PC-3 (cell line): Measurements from ENCODE around the gene PTPN1. TPM values are rescaled to one million over a fixed set of nuclear protein-coding genes. Genes with fewer than 3 reads are reported as not detected.

Experiments
- ATAC-seq: fragments of 200-7000 bp; cut with Tn5 transposase; 2 replicates; pipeline ENCODE4 v1.9.1; 2020; ENCODE audit warnings: mild to moderate bottlenecking, moderate library complexity
- BruUV-seq: library from RNA; stranded (reverse); fragments of 400-500 nt; replicated peaks from 2 replicates; lab custom pipeline; 2021; lab: Mats Ljungman, UMichigan
- CTCF ChIA-PET: fragments of 300-600 bp; sonication (Branson Sonifier 250); formaldehyde crosslinking; loops from one replicate; lab custom pipeline; 2022; ENCODE audit warnings: antibody characterized with exemption; lab: Charles Lee
- POLR2A ChIA-PET: fragments of 300-600 bp; sonication (Branson Sonifier 250); formaldehyde crosslinking; loops from one replicate; lab custom pipeline; 2022; ENCODE audit warnings: antibody characterized with exemption; ENCODE audit not compliant: unreplicated experiment; lab: Charles Lee
- DNase-seq: peaks from one replicate; pipeline ENCODE4 v3.0.0-alpha.2; 2015
- H2AFZ ChIP-seq: fragments of 300-600 bp; sonication (generic); 2 replicates; pipeline ENCODE4 v1.6.0; 2016; ENCODE audit warnings: antibody characterized with exemption, low read length
- H3F3A ChIP-seq: fragments of 300-600 bp; sonication (generic); one replicate; pipeline ENCODE4 v1.6.0; 2017; ENCODE audit warnings: antibody characterized with exemption, low read length, control low read depth, mild to moderate bottlenecking; ENCODE audit not compliant: unreplicated experiment
- H3K27ac ChIP-seq: fragments of 300-600 bp; sonication (generic); 2 replicates; pipeline ENCODE4 v1.5.1; 2016; ENCODE audit warnings: mild to moderate bottlenecking, low read length
- H3K27me3 ChIP-seq: fragments of 300-600 bp; sonication (generic); 2 replicates; pipeline ENCODE4 v1.6.1; 2016; ENCODE audit warnings: low read length, mixed read lengths
- H3K36me3 ChIP-seq: fragments of 300-600 bp; sonication (generic); 2 replicates; pipeline ENCODE4 v1.6.1; 2016; ENCODE audit warnings: low read depth, mixed run types, low read length, mixed read lengths
- H3K4me1 ChIP-seq: fragments of 300-600 bp; sonication (generic); 2 replicates; pipeline ENCODE4 v1.5.1; 2016; ENCODE audit warnings: low read length; ENCODE audit not compliant: insufficient read depth
- H3K4me2 ChIP-seq: fragments of 300-600 bp; sonication (generic); 2 replicates; pipeline ENCODE4 v1.6.0; 2016; ENCODE audit warnings: low read length
- H3K4me3 ChIP-seq: fragments of 300-600 bp; sonication (generic); 2 replicates; pipeline ENCODE4 v1.5.1; 2016; ENCODE audit warnings: mild to moderate bottlenecking, low read length, mixed read lengths
- H3K79me2 ChIP-seq: fragments of 300-600 bp; sonication (generic); 2 replicates; pipeline ENCODE4 v1.6.1; 2017; ENCODE audit warnings: low read length, mixed read lengths
- H3K9ac ChIP-seq: fragments of 300-600 bp; sonication (generic); 2 replicates; pipeline ENCODE4 v1.6.0; 2016; ENCODE audit warnings: mild to moderate bottlenecking, low read length
- H3K9me2 ChIP-seq: fragments of 300-600 bp; sonication (generic); replicated peaks from 2 replicates; pipeline ENCODE4 v1.6.1; 2016; ENCODE audit warnings: mixed run types, low read length, mixed read lengths
- H3K9me3 ChIP-seq: fragments of 300-600 bp; sonication (generic); 2 replicates; pipeline ENCODE4 v1.6.1; 2016; ENCODE audit warnings: low read length, mixed read lengths
- H4K20me1 ChIP-seq: fragments of 300-600 bp; sonication (generic); 2 replicates; pipeline ENCODE4 v1.6.1; 2016; ENCODE audit warnings: low read length, mixed read lengths
- EZH2 ChIP-seq: fragments of 300-600 bp; sonication (generic); IDR thresholded peaks from one replicate; pipeline ENCODE4 v1.6.1; 2017; ENCODE audit warnings: antibody characterized with exemption, mild to moderate bottlenecking, low read length; ENCODE audit not compliant: unreplicated experiment
- EZH2phosphoT487 ChIP-seq: fragments of 300-600 bp; sonication (generic); IDR thresholded peaks from 2 replicates; pipeline ENCODE4 v1.6.1; 2018; ENCODE audit warnings: mild to moderate bottlenecking, antibody characterized with exemption, low read length, borderline replicate concordance
- intact Hi-C: fragments of 100-400 bp; cut with micrococcal nuclease; formaldehyde crosslinking; loops from 2 replicates; pipeline ENCODE4 v1.9.0; 2023
- total RNA-seq: library from RNA; depleted of rRNA; stranded (reverse); fragments of >200 nt; gene quantifications from 2 replicates; pipeline ENCODE4 v1.2.3, GENCODE V29; 2014
- TF ChIP-seq, protein P1 (sequence below): fragments of 300-600 bp; sonication (generic); conservative IDR thresholded peaks from 2 replicates; pipeline ENCODE4 v1.5.1; 2017; ENCODE audit warnings: antibody characterized with exemption, low read depth, mild to moderate bottlenecking, low read length

The PTPN1 gene
- total RNA-seq, 1 experiment from 2014 or later = 47.7 TPM

DNA sequence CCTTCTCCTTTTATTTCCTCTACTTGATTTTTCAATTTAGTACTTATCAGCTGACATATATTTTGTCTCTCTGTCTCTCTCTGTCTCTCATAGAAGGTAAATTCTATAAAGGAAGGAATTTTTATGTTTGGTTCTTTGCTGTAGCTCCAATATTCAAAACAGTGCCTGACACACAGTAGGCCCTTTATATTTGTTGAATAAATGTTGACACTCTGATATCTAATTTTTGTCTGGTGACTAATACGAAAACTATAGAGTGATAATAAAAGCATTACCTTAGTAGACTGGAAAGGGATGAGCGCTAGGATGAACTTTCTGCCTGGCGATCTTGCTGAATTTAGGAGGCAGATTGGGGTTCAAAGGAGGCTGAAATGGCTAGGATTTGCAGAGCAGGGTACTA is 42.8 kb downstream of the PTPN1 start:
- H3K4me3 ChIP-seq = no peak overlapping the region
- no peak overlapping the region for H3K9ac ChIP-seq
- intact Hi-C loops = no loop called here
- ChIA-PET CTCF (no interaction called here), POLR2A (no interaction called here)
- H3K4me2 ChIP-seq = no peak overlapping the region
- no peak for ATAC-seq
- DNase-seq = no peak
- no peaks in the 10 kb centered on the region; the same call in 1 of the 2 replicates for H3K36me3 ChIP-seq
- H3K9me3 ChIP-seq = no peaks in the 10 kb centered on the region
- peaks cover 33% of the 10 kb centered on the region; the same call in 1 of the 2 replicates for H3K79me2 ChIP-seq
- H3F3A ChIP-seq = no peaks in the 10 kb centered on the region
- no peak overlapping the region for H3K27ac ChIP-seq
- TF ChIP-seq EZH2 = no peak
- TF ChIP-seq, protein P1, sequence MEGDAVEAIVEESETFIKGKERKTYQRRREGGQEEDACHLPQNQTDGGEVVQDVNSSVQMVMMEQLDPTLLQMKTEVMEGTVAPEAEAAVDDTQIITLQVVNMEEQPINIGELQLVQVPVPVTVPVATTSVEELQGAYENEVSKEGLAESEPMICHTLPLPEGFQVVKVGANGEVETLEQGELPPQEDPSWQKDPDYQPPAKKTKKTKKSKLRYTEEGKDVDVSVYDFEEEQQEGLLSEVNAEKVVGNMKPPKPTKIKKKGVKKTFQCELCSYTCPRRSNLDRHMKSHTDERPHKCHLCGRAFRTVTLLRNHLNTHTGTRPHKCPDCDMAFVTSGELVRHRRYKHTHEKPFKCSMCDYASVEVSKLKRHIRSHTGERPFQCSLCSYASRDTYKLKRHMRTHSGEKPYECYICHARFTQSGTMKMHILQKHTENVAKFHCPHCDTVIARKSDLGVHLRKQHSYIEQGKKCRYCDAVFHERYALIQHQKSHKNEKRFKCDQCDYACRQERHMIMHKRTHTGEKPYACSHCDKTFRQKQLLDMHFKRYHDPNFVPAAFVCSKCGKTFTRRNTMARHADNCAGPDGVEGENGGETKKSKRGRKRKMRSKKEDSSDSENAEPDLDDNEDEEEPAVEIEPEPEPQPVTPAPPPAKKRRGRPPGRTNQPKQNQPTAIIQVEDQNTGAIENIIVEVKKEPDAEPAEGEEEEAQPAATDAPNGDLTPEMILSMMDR = no peak
- H4K20me1 ChIP-seq = no peaks in the 10 kb centered on the region
- H3K27me3 ChIP-seq = no peaks in the 10 kb centered on the region
- BruUV-seq = no TSS peak
- no peak overlapping the region for H2AFZ ChIP-seq
- H3K4me1 ChIP-seq = peaks cover 4% of the 10 kb centered on the region
- H3K9me2 ChIP-seq = no peaks in the 10 kb centered on the region

DNA sequence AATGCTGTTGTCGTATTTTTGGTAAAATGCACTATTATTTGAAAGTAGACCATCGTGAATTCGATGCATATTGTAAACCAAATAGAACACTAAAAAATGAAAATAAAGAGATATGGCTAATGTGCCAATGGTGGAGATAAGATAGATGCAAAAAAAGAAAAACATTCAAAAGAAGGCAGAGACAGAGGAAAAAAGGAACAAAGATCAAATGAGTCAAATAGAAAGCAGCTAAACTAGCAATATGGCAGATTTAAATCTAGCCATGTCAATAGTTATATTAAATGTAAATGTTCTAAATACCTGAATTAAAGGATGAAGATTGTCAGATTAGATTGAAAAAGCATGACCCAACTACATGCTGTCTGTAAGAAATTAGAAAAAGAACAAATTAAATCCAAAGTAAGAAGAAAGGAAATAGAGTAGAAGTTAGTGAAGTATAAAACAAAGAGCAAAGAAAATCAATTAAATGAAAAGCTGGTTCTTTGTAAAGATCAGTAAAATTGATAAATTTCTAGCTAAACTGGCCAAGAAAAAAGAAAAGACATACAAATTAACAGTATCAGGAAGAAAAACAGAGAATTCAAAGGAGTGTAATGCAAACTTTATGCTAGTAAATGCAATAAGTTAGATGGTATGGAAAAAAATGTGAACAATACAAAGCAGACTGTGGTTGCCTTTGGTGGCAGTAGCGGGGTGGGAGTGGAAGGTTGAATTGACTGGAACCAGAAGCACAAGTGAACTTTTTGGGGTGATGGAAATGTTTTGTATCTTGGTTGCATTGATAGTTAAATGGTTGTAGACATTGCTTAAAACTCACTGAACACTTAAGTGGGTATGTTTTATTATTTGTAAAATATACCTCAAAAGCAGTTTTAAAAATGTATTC is 44.8 kb downstream of the PTPN1 start:
- Histone ChIP-seq H3K9me2 (no peaks in the 10 kb centered on the region), H3K36me3 (no peaks in the 10 kb centered on the region), H3K9ac (no peak overlapping the region), H3K27ac (no peak overlapping the region), H3F3A (no peaks in the 10 kb centered on the region), H2AFZ (no peak overlapping the region), H3K4me3 (no peak overlapping the region), H3K79me2 (peaks cover 29% of the 10 kb centered on the region), H3K4me1 (peaks cover 19% of the 10 kb centered on the region), H4K20me1 (no peaks in the 10 kb centered on the region), H3K9me3 (no peaks in the 10 kb centered on the region), H3K4me2 (no peak overlapping the region), H3K27me3 (no peaks in the 10 kb centered on the region)
- ATAC-seq (no peak), DNase-seq (no peak)
- ChIA-PET CTCF (no interaction called here), POLR2A (interaction anchor here (0.5 kb wide), 1 partner anchor 496 kb away, joined by 5 read pairs; no protein-coding TSS in a partner anchor)
- no TSS peak for BruUV-seq
- TF ChIP-seq, protein P1 = no peak
- TF ChIP-seq EZH2phosphoT487 = no peak
- TF ChIP-seq EZH2 = no peak
- intact Hi-C loops = no loop called here

DNA sequence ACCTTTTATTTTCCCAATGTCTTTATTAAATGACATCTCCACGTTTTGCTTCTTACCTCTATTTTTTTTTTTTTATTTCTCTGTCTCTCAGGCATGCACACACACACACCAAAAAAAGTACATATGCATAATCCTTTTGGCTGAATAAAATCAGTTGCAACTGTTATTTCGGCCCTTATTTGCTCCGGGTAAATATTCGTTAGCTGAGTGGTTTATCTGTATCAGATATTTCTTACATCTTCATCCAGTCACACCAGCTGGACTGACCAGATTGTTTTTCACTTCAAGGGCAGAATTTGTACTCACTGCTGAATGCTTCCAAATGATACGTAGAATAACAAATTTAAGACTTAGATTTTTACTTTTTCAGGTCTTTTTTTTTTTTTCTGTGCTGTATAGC is 45.5 kb downstream of the PTPN1 start:
- H3K27ac ChIP-seq = no peak overlapping the region
- no peak overlapping the region for H3K4me2 ChIP-seq
- DNase-seq = no peak
- H3K27me3 ChIP-seq = no peaks in the 10 kb centered on the region
- no peak overlapping the region for H3K9ac ChIP-seq
- H2AFZ ChIP-seq = no peak overlapping the region
- CTCF ChIA-PET = no interaction called here
- no peak overlapping the region for H3K4me3 ChIP-seq
- no peaks in the 10 kb centered on the region for H3K36me3 ChIP-seq
- intact Hi-C loops = no loop called here
- BruUV-seq = no TSS peak
- TF ChIP-seq EZH2phosphoT487 = no peak
- no peak for TF ChIP-seq EZH2
- TF ChIP-seq, protein P1 = no peak
- H3K9me3 ChIP-seq = no peaks in the 10 kb centered on the region
- H3K4me1 ChIP-seq = peaks cover 24% of the 10 kb centered on the region
- H3F3A ChIP-seq = no peaks in the 10 kb centered on the region
- peaks cover 33% of the 10 kb centered on the region for H3K79me2 ChIP-seq
- H3K9me2 ChIP-seq = no peaks in the 10 kb centered on the region
- H4K20me1 ChIP-seq = no peaks in the 10 kb centered on the region
- no peak for ATAC-seq
- POLR2A ChIA-PET = no interaction called here
